Peyer's patch (tissue), 4 donors: ENCODE data around the gene GFER. TPM values are rescaled to one million over a fixed set of nuclear protein-coding genes. Genes with fewer than 3 reads are reported as not detected.

Experiments used
- DNase-seq, 3 donors: peaks; one replicate each; pipeline ENCODE4 v3.0.0-alpha.2; 2017 to 2019
- H3K27ac ChIP-seq, 4 donors: fragments of 200-600 bp; sonication (generic); one replicate each; pipeline ENCODE4 v1.5.1; 2016 to 2019
- H3K27me3 ChIP-seq, 2 donors: fragments of 200-600 bp; sonication (generic); one replicate each; pipeline ENCODE4 v1.5.1; 2019
- H3K36me3 ChIP-seq, 3 donors: fragments of 200-600 bp; sonication (generic); one replicate each; pipeline ENCODE4 v1.5.1; 2016 to 2019
- H3K4me1 ChIP-seq, 4 donors: fragments of 200-600 bp; sonication (generic); one replicate each; pipeline ENCODE4 v1.5.1; 2016 to 2019
- H3K4me3 ChIP-seq, 4 donors: fragments of 200-600 bp; sonication (generic); 1 replicate in 3 of 4; 2 replicates in 1 of 4; pipeline ENCODE4 v1.5.1; 2016 to 2019; ENCODE audit warnings: mild to moderate bottlenecking in 1 of 4
- H3K9me3 ChIP-seq, 4 donors: fragments of 200-600 bp; sonication (generic); one replicate each; pipeline ENCODE4 v1.5.1; 2016 to 2019; ENCODE audit warnings: mild to moderate bottlenecking in 1 of 4
- CTCF ChIP-seq, 6 experiments: fragments of 450-650 bp in 4 of 6; fragments of 200-600 bp in 2 of 6; sonication (generic) in 1 of 6; IDR thresholded peaks; one replicate each; pipeline ENCODE4 v1.5.1; 2017 to 2019; ENCODE audit warnings: antibody characterized with exemption in 6 of 6, mild to moderate bottlenecking in 3 of 6, moderate library complexity in 1 of 6
- POLR2A ChIP-seq, 2 donors: fragments of 450-650 bp; IDR thresholded peaks; one replicate each; pipeline ENCODE4 v1.5.1; 2017; ENCODE audit warnings: antibody characterized with exemption in 2 of 2, mild to moderate bottlenecking in 2 of 2, moderate library complexity in 2 of 2
- total RNA-seq, 4 donors: library from RNA; depleted of rRNA; stranded (reverse); fragments of >200 nt; gene quantifications; one replicate each; pipeline ENCODE4 v1.1.0, GENCODE V29; 2016

Gene GFER
- total RNA-seq, 4 donors from 2014 or later: 31.4 to 102 (median 83.1) TPM

- Histone ChIP-seq H3K4me3 (peak within 1 kb of the TSS; percentile 46 to 71 (median 52)), H3K27me3 (peaks cover 0 to 22% of the 10 kb centered on the region in 2 donors), H3K27ac (peak within 1 kb of the TSS; percentile 4 to 85 (median 80)), H3K36me3 (peaks cover 0 to 23% (median 0%) of the 10 kb centered on the region in 3 donors), H3K9me3 (peaks cover 0 to 4% (median 0%) of the 10 kb centered on the region in 4 donors), H3K4me1 (peaks cover 3 to 57% (median 24%) of the 10 kb centered on the region in 4 donors)
- no peak for TF ChIP-seq POLR2A (IDR thresholded peaks at IDR 0.05)
- TF ChIP-seq CTCF (IDR thresholded peaks at IDR 0.05): no peak
- peak in 1 of 3 donors; percentile 23 for DNase-seq
Measured at GRCh38 chr16:1989209-1990100, 5.5 kb downstream of the GFER start, which contains the start of gene SYNGR3. SYNGR3 (plus strand) TSS chr16:1989970; CDS start chr16:1990103, 133 bp downstream.

- H3K27ac ChIP-seq: peak overlapping the region in 3 of 4 donors; percentile 4 to 85 (median 81)
- peaks cover 3 to 51% (median 20%) of the 10 kb centered on the region in 4 donors for H3K4me1 ChIP-seq
- no peak for DNase-seq
- H3K4me3 ChIP-seq: peak overlapping the region; percentile 46 to 71 (median 52)
- H3K27me3 ChIP-seq: peaks cover 0 to 22% of the 10 kb centered on the region in 2 donors
- peaks cover 0 to 23% (median 0%) of the 10 kb centered on the region in 3 donors for H3K36me3 ChIP-seq
- TF ChIP-seq POLR2A (IDR thresholded peaks at IDR 0.05) (no peak), CTCF (IDR thresholded peaks at IDR 0.05) (no peak)
- peaks cover 0 to 4% (median 0%) of the 10 kb centered on the region in 4 donors for H3K9me3 ChIP-seq
Measured at GRCh38 chr16:1990101-1990350, 6.0 kb downstream of the GFER start.

GRCh38 chr16:1990351-1991134 lies 6.5 kb downstream of the GFER start:
- Histone ChIP-seq H3K27ac (peak overlapping the region; percentile 4 to 85 (median 80)), H3K36me3 (peaks cover 0 to 22% (median 0%) of the 10 kb centered on the region in 3 donors), H3K9me3 (peaks cover 0 to 4% (median 0%) of the 10 kb centered on the region in 4 donors), H3K4me1 (peaks cover 3 to 46% (median 16%) of the 10 kb centered on the region in 4 donors), H3K27me3 (peaks cover 0 to 22% of the 10 kb centered on the region in 2 donors), H3K4me3 (peak overlapping the region; percentile 46 to 71 (median 52))
- no peak for TF ChIP-seq CTCF (IDR thresholded peaks at IDR 0.05)
- no peak for TF ChIP-seq POLR2A (IDR thresholded peaks at IDR 0.05)
- peak in 2 of 3 donors; percentile 86 to 90 for DNase-seq

GRCh38 chr16:1991135-1991551 lies 7.2 kb downstream of the GFER start:
- no peak for TF ChIP-seq POLR2A (IDR thresholded peaks at IDR 0.05)
- no peak for TF ChIP-seq CTCF (IDR thresholded peaks at IDR 0.05)
- Histone ChIP-seq H3K27me3 (peaks cover 0 to 22% of the 10 kb centered on the region in 2 donors), H3K4me1 (peaks cover 3 to 40% (median 15%) of the 10 kb centered on the region in 4 donors), H3K27ac (peak overlapping the region; percentile 18 to 85 (median 80)), H3K9me3 (peaks cover 0 to 4% (median 0%) of the 10 kb centered on the region in 4 donors), H3K36me3 (peaks cover 0 to 16% (median 0%) of the 10 kb centered on the region in 3 donors), H3K4me3 (peak overlapping the region; percentile 38 to 71 (median 46))
- peak in 2 of 3 donors; percentile 93 for DNase-seq

GRCh38 chr16:1991588-1991947 lies 7.6 kb downstream of the GFER start:
- H3K4me3 ChIP-seq: peak overlapping the region; percentile 12 to 71 (median 42)
- DNase-seq: no peak

More at GRCh38 chr16:1991588-1991947, 7.6 kb downstream of the GFER start:
- Histone ChIP-seq H3K9me3 (peaks cover 0 to 4% (median 0%) of the 10 kb centered on the region in 4 donors), H3K4me1 (peaks cover 3 to 37% (median 15%) of the 10 kb centered on the region in 4 donors), H3K27ac (peak overlapping the region; percentile 73 to 85 (median 78)), H3K36me3 (peaks cover 0 to 12% (median 0%) of the 10 kb centered on the region in 3 donors), H3K27me3 (peaks cover 0 to 22% of the 10 kb centered on the region in 2 donors)
- TF ChIP-seq CTCF (IDR thresholded peaks at IDR 0.05): no peak
- TF ChIP-seq POLR2A (IDR thresholded peaks at IDR 0.05): no peak
